K562 (cell line): ENCODE results near the gene YLPM1. TPM values are rescaled to one million over a fixed set of nuclear protein-coding genes. Genes with fewer than 3 reads are reported as not detected.

ENCODE experiments used
- ARHGAP35 ChIP-seq: fragments of 450-650 bp; IDR thresholded peaks from 2 replicates; pipeline ENCODE4 v1.6.1; 2018; ENCODE audit not compliant: partially characterized antibody
- ARID1B ChIP-seq: fragments of 450-650 bp; IDR thresholded peaks from 2 replicates; pipeline ENCODE4 v1.6.1; 2016; ENCODE audit warnings: antibody characterized with exemption, mild to moderate bottlenecking, inconsistent platforms
- GTF2A2 ChIP-seq: IDR thresholded peaks from 2 replicates; pipeline ENCODE4 v1.6.1; 2016; ENCODE audit warnings: mild to moderate bottlenecking, missing genetic modification characterization, missing compliant biosample characterization
- HSF4 ChIP-seq: fragments of 250-450 bp; sonication (Bioruptor Pico); IDR thresholded peaks from 2 replicates; pipeline ENCODE4 v2.1.2; 2022; ENCODE audit warnings: mild to moderate bottlenecking, moderate library complexity, borderline replicate concordance
- MTA3 ChIP-seq: fragments of 450-650 bp; formaldehyde crosslinking; IDR thresholded peaks from 2 replicates; pipeline ENCODE4 v1.6.1; 2017; ENCODE audit warnings: mild to moderate bottlenecking, borderline replicate concordance
- MYC ChIP-seq, 2 experiments: fragments of 250-450 bp in 1 of 2; sonication (Bioruptor Pico) in 1 of 2; IDR thresholded peaks; 2 replicates each; pipeline versions ENCODE4 v1.5.1 to v1.6.1; 2012 to 2021; ENCODE audit warnings: low read depth in 2 of 2, borderline replicate concordance in 1 of 2, improper control_type of control experiment in 1 of 2, low read length in 1 of 2, mild to moderate bottlenecking in 1 of 2, moderate library complexity in 1 of 2
- RBFOX2 ChIP-seq: fragments of 200-400 bp; formaldehyde crosslinking; IDR thresholded peaks from 2 replicates; pipeline ENCODE4 v1.6.1; 2017; ENCODE audit warnings: low read depth, mild to moderate bottlenecking, low read length, moderate library complexity
- RNF2 ChIP-seq: sonication (generic); IDR thresholded peaks from 2 replicates; pipeline ENCODE4 v1.6.1; 2016
- SPI1 ChIP-seq: IDR thresholded peaks from 2 replicates; pipeline ENCODE4 v1.6.1; 2011; ENCODE audit warnings: low read depth, low read length, control low read depth, borderline replicate concordance
- TRIM24 ChIP-seq, 2 experiments: fragments of 450-650 bp; IDR thresholded peaks; 2 replicates each; pipeline ENCODE4 v1.6.1; 2016
- polyA plus RNA-seq, 8 experiments: library from polyadenylated mRNA; depleted of rRNA in 4 of 8; stranded (reverse) in 5 of 8; unstranded in 3 of 8; fragments of >200 nt; fragmentation: Nextera tagmentation in 2 of 8; fragmentation: Illumina TruSeq in 1 of 8; extraction: Ambion mirVana in 2 of 8; extraction: Trizol in 1 of 8; gene quantifications; 2 replicates each; pipeline versions ENCODE4 v1.2.1 to v1.2.3, GENCODE V29; 2011 to 2014; ENCODE audit warnings: inconsistent platforms in 1 of 8, missing spikeins in 1 of 8
- total RNA-seq, 7 experiments: library from RNA; depleted of rRNA in 6 of 7; stranded (reverse); fragments of >200 nt in 6 of 7; fragmentation: Illumina TruSeq in 2 of 7; extraction: Trizol in 2 of 7; gene quantifications; 2 replicates each; pipeline versions ENCODE4 v1.2.1 to v1.2.3, GENCODE V29; 2011 to 2021; ENCODE audit warnings: low replicate concordance in 1 of 7
- TF ChIP-seq, protein P1 (sequence below): fragments of 250-450 bp; sonication (Bioruptor Pico); IDR thresholded peaks from 2 replicates; pipeline ENCODE4 v1.4.0; 2020; ENCODE audit warnings: borderline replicate concordance
- TF ChIP-seq, protein P2 (sequence below): fragments of 250-450 bp; sonication (Bioruptor Pico); IDR thresholded peaks from 2 replicates; pipeline ENCODE4 v1.5.0; 2021; ENCODE audit warnings: mild to moderate bottlenecking, moderate library complexity
- TF ChIP-seq, protein P3 (sequence below), 3 experiments: fragments of 200-800 bp in 1 of 3; fragments of 250-450 bp in 1 of 3; fragments of 450-650 bp in 1 of 3; sonication (Bioruptor Pico) in 1 of 3; sonication (Bioruptor generic) in 1 of 3; formaldehyde crosslinking in 1 of 3; IDR thresholded peaks; 2 replicates each; pipeline versions ENCODE4 v1.6.1 to v1.8.0; 2016 to 2022; ENCODE audit warnings: mild to moderate bottlenecking in 2 of 3, missing genetic modification characterization in 2 of 3, missing compliant biosample characterization in 1 of 3, moderate library complexity in 1 of 3
- TF ChIP-seq, protein P4 (sequence below): fragments of 150-350 bp; IDR thresholded peaks from 2 replicates; pipeline ENCODE4 v1.6.1; 2014; ENCODE audit warnings: low read depth, mild to moderate bottlenecking, low read length, borderline replicate concordance

The YLPM1 gene
- total and polyA plus RNA-seq, 9 of the 15 experiments (the other 6 are each of a cell fraction or from before 2014, with no cell fraction given), result 7.2 to 32.7 (median 14.6) TPM

DNA sequence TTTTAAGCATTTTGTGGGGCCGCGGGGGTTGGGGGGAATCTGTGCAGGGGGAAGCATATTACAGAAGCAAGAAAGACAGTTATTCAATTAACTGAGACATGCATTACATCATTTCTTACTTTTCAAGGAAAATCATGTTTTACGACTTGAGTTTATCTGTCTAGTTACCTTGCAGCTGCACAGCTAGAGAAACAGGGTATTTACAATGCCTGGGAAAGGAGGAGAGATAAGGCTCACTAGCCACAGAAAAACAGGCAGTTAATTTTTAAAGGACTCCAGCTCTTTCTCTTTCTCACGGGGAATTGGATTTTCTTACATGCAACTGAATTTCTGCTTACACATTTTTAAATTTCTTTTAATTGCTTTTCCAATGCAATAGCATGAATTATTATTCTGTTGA, 28.0 kb upstream of the YLPM1 start (continued):
- TF ChIP-seq, protein P1, sequence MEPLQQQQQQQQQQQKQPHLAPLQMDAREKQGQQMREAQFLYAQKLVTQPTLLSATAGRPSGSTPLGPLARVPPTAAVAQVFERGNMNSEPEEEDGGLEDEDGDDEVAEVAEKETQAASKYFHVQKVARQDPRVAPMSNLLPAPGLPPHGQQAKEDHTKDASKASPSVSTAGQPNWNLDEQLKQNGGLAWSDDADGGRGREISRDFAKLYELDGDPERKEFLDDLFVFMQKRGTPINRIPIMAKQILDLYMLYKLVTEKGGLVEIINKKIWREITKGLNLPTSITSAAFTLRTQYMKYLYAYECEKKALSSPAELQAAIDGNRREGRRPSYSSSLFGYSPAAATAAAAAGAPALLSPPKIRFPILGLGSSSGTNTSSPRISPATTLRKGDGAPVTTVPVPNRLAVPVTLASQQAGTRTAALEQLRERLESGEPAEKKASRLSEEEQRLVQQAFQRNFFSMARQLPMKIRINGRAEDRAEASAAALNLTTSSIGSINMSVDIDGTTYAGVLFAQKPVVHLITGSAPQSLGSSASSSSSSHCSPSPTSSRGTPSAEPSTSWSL (CRISPR knock-in tag), result no peak
- TF ChIP-seq SPI1, result no peak
- TF ChIP-seq ARHGAP35, result no peak
- peak; percentile 50; the same call in 1 of the 2 replicates for TF ChIP-seq RNF2
- TF ChIP-seq HSF4 (CRISPR knock-in tag), result no peak
- peak; percentile 91 for TF ChIP-seq ARID1B
- TF ChIP-seq MYC (IDR thresholded peaks at IDR 0.05; ENCODE audit: low read depth, low read length), result no peak
- TF ChIP-seq MYC (CRISPR knock-in tag; IDR thresholded peaks at IDR 0.05; ENCODE audit: borderline replicate concordance, low read depth), result no peak
- no peak for TF ChIP-seq GTF2A2 (tag)
- no peak for TF ChIP-seq RBFOX2
- no peak for TF ChIP-seq MTA3
- TF ChIP-seq, protein P2, sequence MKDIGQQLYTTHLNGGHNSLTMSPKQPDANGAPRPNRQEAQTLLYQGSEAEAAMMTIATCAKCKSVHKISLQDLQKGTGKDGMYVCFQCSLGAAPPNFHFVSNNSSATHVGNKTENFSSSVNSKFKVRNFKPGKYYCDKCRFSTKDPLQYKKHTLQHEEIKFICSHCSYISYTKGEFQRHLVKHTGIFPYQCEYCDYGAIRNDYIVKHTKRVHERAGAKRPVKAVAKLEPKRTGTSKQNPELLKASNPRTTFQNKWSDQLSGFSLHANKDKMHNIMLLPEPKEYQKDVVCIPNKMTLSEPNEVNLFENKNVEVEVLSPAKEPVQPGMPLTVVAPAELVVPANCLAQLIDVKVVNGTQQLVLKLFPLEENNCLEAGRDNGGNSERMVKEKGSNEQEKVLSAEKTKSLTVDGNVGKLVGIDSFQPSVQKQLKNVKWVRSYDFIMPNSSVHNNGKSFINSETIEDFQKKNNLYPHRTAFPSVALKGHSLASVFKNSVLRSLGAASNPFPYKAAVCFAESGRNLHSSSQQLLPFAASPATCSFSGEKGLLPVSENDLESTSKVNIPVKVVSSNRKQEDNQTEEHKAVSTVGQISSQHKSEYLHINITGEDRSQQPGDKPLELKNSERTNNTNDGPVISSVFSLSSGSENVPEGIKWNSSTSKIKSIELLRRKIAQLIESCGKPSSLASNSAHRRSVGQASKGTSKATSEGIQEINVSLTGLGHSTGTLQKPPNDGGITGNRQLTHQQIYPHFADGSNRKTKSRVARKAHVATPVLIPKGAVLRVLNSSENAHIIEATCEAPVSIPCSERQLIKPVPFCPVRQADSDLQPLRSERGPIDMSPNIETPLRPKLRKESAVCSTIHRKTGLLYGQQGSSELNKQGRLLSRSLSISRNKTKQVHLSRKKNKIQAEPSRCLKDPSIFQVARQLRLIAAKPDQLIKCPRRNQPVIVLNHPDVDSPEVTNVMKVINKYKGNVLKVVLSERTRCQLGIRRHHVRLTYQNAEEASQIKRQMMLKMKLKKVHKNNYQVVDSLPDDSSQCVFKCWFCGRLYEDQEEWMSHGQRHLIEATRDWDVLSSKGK (CRISPR knock-in tag), result no peak
- TF ChIP-seq, protein P3, sequence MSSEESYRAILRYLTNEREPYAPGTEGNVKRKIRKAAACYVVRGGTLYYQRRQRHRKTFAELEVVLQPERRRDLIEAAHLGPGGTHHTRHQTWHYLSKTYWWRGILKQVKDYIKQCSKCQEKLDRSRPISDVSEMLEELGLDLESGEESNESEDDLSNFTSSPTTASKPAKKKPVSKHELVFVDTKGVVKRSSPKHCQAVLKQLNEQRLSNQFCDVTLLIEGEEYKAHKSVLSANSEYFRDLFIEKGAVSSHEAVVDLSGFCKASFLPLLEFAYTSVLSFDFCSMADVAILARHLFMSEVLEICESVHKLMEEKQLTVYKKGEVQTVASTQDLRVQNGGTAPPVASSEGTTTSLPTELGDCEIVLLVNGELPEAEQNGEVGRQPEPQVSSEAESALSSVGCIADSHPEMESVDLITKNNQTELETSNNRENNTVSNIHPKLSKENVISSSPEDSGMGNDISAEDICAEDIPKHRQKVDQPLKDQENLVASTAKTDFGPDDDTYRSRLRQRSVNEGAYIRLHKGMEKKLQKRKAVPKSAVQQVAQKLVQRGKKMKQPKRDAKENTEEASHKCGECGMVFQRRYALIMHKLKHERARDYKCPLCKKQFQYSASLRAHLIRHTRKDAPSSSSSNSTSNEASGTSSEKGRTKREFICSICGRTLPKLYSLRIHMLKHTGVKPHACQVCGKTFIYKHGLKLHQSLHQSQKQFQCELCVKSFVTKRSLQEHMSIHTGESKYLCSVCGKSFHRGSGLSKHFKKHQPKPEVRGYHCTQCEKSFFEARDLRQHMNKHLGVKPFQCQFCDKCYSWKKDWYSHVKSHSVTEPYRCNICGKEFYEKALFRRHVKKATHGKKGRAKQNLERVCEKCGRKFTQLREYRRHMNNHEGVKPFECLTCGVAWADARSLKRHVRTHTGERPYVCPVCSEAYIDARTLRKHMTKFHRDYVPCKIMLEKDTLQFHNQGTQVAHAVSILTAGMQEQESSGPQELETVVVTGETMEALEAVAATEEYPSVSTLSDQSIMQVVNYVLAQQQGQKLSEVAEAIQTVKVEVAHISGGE (CRISPR knock-in tag; IDR thresholded peaks at IDR 0.05), result no peak
- TF ChIP-seq, protein P4, sequence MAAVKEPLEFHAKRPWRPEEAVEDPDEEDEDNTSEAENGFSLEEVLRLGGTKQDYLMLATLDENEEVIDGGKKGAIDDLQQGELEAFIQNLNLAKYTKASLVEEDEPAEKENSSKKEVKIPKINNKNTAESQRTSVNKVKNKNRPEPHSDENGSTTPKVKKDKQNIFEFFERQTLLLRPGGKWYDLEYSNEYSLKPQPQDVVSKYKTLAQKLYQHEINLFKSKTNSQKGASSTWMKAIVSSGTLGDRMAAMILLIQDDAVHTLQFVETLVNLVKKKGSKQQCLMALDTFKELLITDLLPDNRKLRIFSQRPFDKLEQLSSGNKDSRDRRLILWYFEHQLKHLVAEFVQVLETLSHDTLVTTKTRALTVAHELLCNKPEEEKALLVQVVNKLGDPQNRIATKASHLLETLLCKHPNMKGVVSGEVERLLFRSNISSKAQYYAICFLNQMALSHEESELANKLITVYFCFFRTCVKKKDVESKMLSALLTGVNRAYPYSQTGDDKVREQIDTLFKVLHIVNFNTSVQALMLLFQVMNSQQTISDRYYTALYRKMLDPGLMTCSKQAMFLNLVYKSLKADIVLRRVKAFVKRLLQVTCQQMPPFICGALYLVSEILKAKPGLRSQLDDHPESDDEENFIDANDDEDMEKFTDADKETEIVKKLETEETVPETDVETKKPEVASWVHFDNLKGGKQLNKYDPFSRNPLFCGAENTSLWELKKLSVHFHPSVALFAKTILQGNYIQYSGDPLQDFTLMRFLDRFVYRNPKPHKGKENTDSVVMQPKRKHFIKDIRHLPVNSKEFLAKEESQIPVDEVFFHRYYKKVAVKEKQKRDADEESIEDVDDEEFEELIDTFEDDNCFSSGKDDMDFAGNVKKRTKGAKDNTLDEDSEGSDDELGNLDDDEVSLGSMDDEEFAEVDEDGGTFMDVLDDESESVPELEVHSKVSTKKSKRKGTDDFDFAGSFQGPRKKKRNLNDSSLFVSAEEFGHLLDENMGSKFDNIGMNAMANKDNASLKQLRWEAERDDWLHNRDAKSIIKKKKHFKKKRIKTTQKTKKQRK, result no peak
- TF ChIP-seq TRIM24 (IDR thresholded peaks at IDR 0.05), result peak; percentile 45 to 65; a peak in 2 of 4 replicates
